OCI-LY3 (cell line): ENCODE results near the gene NOXO1.
"Not testable (repeated sequence)": the region's sequence is repeated elsewhere in the genome, so short reads cannot be mapped to it uniquely, and the experiment has no call there.

ENCODE experiments used
- EZH2phosphoT487 ChIP-seq: fragments of 200-600 bp; shearing (Covaris generic); IDR thresholded peaks from 2 replicates; pipeline ENCODE4 v1.6.1; 2018; ENCODE audit warnings: antibody characterized with exemption, mixed run types, low read depth
- TF ChIP-seq, protein P1 (sequence below): fragments of 200-600, 300-600 bp; sonication (generic); IDR thresholded peaks from 2 replicates; pipeline ENCODE4 v1.5.1; 2014; ENCODE audit warnings: antibody characterized with exemption, low read length, low read depth

DNA sequence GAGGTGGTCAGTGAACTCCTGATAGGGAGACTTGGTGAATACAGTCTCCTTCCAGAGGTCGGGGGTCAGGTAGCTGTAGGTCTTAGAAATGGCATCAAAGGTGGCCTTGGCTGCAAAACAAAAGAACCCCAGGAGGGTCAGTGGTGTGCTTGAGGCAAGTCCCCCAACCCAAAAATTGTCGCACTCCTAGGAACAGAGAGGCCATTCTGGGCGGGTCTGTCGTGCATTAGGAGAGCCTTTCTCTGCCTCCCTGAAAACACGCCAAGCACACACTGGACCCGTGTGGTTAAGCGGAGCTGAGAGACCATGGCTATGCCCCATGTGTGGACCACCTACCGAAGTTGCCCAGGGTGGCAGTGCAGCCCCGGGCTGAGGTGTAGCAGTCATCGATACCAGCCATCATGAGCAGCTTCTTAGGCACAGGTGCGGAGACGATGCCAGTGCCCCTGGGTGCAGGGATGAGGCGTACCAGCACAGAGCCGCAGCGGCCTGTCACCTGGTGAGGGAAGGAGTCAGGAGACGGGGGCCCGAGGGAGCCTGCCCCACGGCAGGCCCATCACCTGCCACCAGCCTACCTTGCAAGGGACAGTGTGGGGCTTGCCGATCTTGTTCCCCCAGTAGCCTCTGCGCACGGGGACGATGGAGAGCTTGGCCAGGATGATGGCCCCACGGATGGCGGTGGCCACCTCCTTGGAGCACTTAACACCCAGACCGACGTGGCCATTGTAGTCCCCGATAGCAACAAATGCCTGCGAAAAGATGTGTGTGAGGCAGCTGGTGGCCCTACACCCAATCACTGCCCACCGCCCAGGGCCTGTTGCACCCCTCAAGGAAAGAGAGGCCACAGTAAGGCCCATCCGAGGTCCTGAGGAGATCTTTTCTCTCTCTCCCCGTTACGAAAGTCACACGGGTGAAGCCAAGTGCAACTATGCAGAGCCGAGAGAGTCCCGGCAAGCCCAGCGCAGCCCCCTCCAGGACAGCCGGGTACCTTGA, 18.8 kb downstream of the NOXO1 start:
- TF ChIP-seq, protein P1, sequence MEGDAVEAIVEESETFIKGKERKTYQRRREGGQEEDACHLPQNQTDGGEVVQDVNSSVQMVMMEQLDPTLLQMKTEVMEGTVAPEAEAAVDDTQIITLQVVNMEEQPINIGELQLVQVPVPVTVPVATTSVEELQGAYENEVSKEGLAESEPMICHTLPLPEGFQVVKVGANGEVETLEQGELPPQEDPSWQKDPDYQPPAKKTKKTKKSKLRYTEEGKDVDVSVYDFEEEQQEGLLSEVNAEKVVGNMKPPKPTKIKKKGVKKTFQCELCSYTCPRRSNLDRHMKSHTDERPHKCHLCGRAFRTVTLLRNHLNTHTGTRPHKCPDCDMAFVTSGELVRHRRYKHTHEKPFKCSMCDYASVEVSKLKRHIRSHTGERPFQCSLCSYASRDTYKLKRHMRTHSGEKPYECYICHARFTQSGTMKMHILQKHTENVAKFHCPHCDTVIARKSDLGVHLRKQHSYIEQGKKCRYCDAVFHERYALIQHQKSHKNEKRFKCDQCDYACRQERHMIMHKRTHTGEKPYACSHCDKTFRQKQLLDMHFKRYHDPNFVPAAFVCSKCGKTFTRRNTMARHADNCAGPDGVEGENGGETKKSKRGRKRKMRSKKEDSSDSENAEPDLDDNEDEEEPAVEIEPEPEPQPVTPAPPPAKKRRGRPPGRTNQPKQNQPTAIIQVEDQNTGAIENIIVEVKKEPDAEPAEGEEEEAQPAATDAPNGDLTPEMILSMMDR, result not testable (repeated sequence)
- TF ChIP-seq EZH2phosphoT487, result not testable (repeated sequence)
